Gastrocnemius medialis (tissue), 4 donors: ENCODE data around the gene DEPDC4.

Experiments used
- POLR2A ChIP-seq, 2 donors: fragments of 450-650 bp; IDR thresholded peaks; one replicate each; pipeline ENCODE4 v1.6.1; 2017; ENCODE audit warnings: antibody characterized with exemption in 2 of 2, mild to moderate bottlenecking in 2 of 2, moderate library complexity in 2 of 2
- TF ChIP-seq, protein P1 (sequence below), 5 experiments: fragments of 450-650 bp in 3 of 5; fragments of 200-600 bp in 2 of 5; sonication (generic) in 2 of 5; IDR thresholded peaks in 4 of 5; conservative IDR thresholded peaks in 1 of 5; 1 replicate in 4 of 5; 2 replicates in 1 of 5; pipeline ENCODE4 v1.5.1; 2016 to 2019; ENCODE audit warnings: antibody characterized with exemption in 5 of 5, mild to moderate bottlenecking in 3 of 5, moderate library complexity in 3 of 5

DNA sequence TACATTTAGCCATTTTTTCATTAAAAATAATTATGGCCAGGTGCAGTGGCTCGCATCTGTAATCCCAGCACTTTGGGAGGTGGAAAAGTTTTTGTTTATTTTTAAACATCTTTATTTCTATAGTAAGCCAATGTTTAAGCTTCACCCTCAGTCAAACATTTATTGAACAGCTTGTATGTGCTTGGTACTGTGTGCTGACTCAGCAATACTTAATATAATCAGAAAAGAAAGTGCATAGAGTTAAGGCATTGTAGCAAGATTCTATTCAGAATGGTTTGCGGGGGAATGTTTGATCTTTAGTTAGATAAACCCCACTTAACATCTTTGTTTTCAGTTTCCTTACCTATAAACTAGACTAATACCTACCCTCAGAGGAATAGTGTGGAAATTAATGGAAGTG, 55.2 kb downstream of the DEPDC4 start:
- TF ChIP-seq, protein P1, sequence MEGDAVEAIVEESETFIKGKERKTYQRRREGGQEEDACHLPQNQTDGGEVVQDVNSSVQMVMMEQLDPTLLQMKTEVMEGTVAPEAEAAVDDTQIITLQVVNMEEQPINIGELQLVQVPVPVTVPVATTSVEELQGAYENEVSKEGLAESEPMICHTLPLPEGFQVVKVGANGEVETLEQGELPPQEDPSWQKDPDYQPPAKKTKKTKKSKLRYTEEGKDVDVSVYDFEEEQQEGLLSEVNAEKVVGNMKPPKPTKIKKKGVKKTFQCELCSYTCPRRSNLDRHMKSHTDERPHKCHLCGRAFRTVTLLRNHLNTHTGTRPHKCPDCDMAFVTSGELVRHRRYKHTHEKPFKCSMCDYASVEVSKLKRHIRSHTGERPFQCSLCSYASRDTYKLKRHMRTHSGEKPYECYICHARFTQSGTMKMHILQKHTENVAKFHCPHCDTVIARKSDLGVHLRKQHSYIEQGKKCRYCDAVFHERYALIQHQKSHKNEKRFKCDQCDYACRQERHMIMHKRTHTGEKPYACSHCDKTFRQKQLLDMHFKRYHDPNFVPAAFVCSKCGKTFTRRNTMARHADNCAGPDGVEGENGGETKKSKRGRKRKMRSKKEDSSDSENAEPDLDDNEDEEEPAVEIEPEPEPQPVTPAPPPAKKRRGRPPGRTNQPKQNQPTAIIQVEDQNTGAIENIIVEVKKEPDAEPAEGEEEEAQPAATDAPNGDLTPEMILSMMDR (IDR thresholded peaks at IDR 0.05 in 4 of 5, conservative IDR thresholded peaks at IDR 0.05 in 1 of 5): no peak
- TF ChIP-seq POLR2A (IDR thresholded peaks at IDR 0.05): no peak
